Ovary (tissue), 3 donors: ENCODE results near the gene TSSK2.
"Not testable (repeated sequence)": the region's sequence is repeated elsewhere in the genome, so short reads cannot be mapped to it uniquely, and the experiment has no call there.

Experiments used
- CTCF ChIP-seq, 3 donors: fragments of 450-650 bp in 2 of 3; fragments of 200-600 bp in 1 of 3; IDR thresholded peaks; one replicate each; pipeline versions ENCODE4 v1.5.1 to v1.8.0; 2016 to 2022; ENCODE audit warnings: antibody characterized with exemption in 3 of 3, mild to moderate bottlenecking in 1 of 3
- EP300 ChIP-seq: sonication (generic); formaldehyde crosslinking; IDR thresholded peaks from one replicate; pipeline ENCODE4 v1.6.1; 2017; ENCODE audit warnings: antibody characterized with exemption
- POLR2A ChIP-seq: fragments of 450-650 bp; IDR thresholded peaks from one replicate; pipeline ENCODE4 v1.6.1; 2017; ENCODE audit warnings: antibody characterized with exemption, mild to moderate bottlenecking, moderate library complexity
- donor health status: DM: no; HTN: no; CAD: no.

DNA sequence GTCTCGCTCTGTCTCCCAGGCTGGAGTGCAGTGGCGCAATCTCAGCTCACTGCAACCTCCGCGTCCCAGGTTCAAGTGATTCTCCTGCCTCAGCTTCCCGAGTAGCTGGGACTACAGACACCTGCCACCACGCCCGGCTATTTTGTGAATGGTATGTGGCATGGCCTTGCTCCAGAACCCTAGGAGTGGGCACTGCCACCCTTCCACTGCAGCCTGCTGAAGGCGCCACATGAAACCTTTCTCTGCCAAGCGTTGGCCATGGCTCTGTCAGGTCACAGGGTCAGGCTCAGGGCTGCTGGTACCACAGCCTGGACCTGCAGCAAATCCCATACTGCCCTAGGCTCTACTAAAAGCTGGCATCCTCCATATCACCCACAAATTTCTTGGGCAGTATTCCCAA is 25.0 kb downstream of the TSSK2 start:
- TF ChIP-seq POLR2A; CTCF (IDR thresholded peaks at IDR 0.05); EP300: not testable (repeated sequence)
